ENCODE measurements around the gene GNLY.
"Not testable (repeated sequence)": the region's sequence is repeated elsewhere in the genome, so short reads cannot be mapped to it uniquely, and the experiment has no call there.

Gene GNLY

GRCh38 chr2:85694052-85695025 is at the start of gene GNLY:
Gene GNLY, plus strand, starts transcription at chr2:85694358. Its CDS starts 61 bp downstream, at chr2:85694419.
- DNase-seq, result no peak

DNA sequence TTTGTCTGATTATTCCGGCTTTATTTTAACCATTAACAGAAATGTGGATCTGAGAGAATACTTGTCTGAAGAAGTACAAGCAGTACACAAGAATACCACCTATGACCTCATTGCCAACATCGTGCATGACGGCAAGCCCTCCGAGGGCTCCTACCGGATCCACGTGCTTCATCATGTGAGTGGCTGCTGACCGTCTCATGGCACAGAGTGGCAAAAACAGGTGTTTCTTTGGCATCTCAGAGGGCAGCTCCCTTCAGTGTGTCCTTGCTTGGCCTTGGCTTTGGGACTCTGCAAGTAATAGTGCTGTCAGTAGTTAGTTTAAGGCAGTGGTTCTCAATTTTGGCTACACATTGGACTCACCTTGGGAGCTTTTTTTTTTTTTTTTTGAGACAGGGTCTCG is 49.2 kb upstream of the GNLY start:
- DNase-seq, result no peak

- DNase-seq, result no peak
Observed at GRCh38 chr2:85646166-85646565, 48.0 kb upstream of the GNLY start.

GRCh38 chr2:85647823-85648526 is 46.2 kb upstream of the GNLY start:
- no peak for DNase-seq

DNA sequence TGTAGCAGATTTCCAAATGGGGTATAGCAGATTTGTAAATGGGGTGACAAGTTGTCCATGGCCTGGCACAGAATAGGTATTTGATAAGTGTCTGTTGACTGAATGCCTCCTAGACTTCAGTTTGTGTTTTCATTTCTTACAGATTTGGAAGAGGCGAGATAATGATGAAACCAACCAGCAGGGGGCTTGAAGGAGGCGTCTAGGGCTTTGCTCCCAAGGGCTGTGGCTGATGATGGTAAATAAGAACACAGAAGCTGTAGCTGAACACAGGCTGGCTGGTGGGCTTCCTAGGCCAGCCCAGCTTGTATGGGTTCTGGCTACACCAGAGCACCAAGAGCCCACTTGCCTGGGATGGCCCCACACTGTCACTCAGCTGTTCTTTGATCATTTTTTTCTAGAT is 45.5 kb upstream of the GNLY start:
- no peak for DNase-seq

- no peak for DNase-seq
Observed at GRCh38 chr2:85649201-85650190, 44.7 kb upstream of the GNLY start.

GRCh38 chr2:85650456-85650855 is 43.7 kb upstream of the GNLY start:
- DNase-seq, result no peak

DNA sequence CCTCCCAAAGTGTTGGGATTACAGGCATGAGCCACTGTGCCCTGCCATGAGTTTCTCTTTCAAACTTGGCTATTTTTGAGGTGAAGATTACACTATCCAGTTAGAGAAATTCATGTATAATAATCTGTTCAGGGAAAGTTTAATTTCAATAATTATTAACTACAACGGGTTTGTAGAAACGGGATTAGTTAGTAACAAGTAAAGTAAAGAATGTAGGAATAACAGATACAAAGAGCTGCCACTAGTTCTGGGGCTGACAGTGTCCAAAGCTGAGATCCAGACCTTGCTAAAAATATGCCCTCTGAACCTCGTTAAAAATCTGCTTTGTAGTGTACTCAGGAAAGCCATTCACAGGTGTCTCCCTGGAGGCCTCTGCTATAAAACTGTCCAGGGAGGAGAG is 43.1 kb upstream of the GNLY start:
- no peak for DNase-seq

- DNase-seq, result no peak
Observed at GRCh38 chr2:85652056-85652455, 42.1 kb upstream of the GNLY start.

DNA sequence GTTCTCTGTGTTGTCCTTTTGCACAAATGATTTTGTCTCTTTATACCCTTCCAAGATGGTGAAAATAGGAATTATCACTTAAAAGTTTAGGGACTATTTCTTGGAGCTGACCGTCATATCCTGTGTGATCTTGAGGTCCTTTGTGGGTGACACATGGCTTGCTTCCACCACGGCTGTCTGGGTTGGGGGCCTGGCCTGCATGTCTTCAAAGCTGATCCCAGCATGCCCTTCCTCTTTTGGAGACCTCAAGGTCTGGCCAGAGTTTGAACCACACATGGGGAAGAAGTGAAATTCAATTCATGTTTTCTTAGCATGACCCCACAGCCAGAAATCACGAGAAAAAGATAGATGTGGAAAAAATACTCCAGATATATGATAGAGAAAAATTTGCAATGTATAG is 40.2 kb upstream of the GNLY start:
- no peak for DNase-seq

GRCh38 chr2:85655961-85656417 is 38.2 kb upstream of the GNLY start:
- DNase-seq, result no peak

DNA sequence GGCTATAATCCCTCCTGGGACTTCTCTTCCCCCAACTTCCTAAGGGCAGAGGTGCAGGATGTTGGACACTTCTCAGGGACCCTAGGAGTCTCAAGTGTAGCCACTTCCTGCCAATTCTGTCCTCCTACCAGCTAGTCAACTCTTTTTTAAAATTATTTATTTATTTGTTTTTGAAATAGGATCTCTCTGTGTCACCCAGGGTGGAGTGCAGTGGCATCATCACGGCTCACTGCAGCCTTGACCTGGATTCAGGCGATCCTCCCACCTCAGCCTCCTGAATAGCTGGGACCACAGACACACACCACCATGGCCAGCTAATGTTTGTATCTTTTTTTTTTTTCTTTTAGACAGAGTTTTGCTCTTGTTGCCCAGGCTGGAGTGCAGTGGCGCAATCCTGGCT is 37.7 kb upstream of the GNLY start:
- DNase-seq, result no peak

DNA sequence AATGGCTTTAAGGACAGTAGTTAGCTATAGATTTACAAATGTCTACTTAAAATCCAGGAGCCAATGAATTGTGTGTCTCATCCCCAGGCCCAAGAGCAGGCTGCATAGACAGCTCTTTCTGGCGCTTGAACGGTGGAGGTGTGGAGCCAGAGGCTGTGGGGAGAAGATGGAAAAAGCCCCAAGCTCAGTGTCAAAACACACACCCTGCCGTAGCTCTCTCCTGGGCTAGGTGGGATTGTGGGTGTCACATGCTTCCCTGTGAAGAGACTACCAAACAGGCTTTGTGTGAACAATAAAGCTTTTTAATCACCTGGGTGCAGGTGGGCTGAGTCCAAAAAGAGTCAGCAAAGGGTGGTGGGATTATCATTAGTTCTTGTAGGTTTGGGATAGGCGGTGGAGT is 36.8 kb upstream of the GNLY start:
- not testable (repeated sequence) for DNase-seq

- no peak for DNase-seq
Observed at GRCh38 chr2:85659324-85659981, 34.7 kb upstream of the GNLY start.

- not testable (repeated sequence) for DNase-seq
Observed at GRCh38 chr2:85660301-85660700, 33.9 kb upstream of the GNLY start.

DNA sequence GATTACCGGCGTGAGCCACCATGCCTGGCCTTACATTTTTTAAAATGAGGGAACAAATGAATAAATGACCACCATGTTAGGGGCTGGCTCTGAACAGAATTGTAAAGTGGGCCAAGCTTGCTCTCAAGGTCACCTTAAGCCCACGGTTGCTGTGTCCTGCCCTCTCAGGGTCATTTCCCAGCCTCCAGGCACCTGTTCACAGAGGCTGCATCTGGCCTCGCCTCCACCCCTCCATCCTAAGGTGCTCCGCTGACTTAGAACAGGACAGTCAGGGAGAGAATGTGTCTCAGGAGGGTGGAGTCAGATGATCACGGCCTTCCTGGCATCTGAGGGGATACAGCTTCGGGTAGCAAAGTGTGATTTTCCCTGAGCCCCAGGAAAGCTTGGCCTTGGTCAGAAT is 33.4 kb upstream of the GNLY start:
- no peak for DNase-seq

- no peak for DNase-seq
Observed at GRCh38 chr2:85661139-85661858, 32.9 kb upstream of the GNLY start.

DNA sequence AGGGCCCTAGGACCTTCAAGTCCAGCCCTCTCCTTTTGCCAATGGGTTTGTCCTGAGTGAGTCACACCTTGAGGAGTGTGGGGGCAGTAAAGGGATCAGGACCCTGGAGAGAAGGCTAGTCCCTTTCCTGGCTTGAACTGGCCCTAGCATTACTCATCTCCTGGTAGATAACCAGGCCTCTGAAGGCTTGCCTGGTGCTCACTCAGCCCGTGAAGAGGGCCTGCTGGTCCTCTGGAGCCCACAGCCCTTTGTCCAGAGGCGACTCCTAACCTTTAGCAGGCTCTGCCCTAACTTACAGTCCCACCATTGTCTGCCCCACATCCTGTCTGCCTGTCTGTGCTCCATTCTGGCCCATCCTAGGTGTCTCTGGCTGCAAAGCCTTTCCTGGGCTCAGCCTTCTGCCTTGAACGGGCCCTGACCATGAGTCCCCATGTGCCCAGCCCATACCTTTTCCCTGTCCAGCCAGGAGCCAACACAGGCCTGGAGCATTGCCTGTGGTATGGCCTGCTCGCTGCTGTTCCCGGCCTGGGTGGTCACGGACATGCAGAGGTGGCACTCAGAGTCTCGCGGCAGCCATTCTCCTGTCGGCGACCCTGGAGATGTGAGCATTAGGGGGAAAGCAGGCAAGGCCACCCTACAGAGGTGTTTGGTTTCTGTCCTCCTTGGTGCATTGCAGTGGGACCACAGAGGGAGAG is 31.1 kb upstream of the GNLY start:
- DNase-seq, result no peak

GRCh38 chr2:85663594-85664565 is 30.3 kb upstream of the GNLY start:
- no peak for DNase-seq

Measured in activated T-cell treated with anti-CD3 and anti-CD28 coated beads, Interleukin-2, amount 50 U/mL, for 1 hour (primary cell).